HEK293 (cell line): ENCODE results near the gene TPM4.

ENCODE experiments used
- KLF1 ChIP-seq: fragments of 450-650 bp; formaldehyde crosslinking; IDR thresholded peaks from 2 replicates; pipeline ENCODE4 v1.5.1; 2016; ENCODE audit warnings: missing biosample characterization, missing genetic modification characterization
- KLF10 ChIP-seq: fragments of 450-650 bp; IDR thresholded peaks from 2 replicates; pipeline ENCODE4 v1.5.1; 2018; ENCODE audit warnings: missing biosample characterization, mild to moderate bottlenecking, missing genetic modification characterization
- SALL2 ChIP-seq: fragments of 450-650 bp; formaldehyde crosslinking; IDR thresholded peaks from 2 replicates; pipeline ENCODE4 v1.5.0; 2017; ENCODE audit warnings: missing biosample characterization, mild to moderate bottlenecking, missing genetic modification characterization, borderline replicate concordance
- SP2 ChIP-seq: fragments of 450-650 bp; formaldehyde crosslinking; IDR thresholded peaks from 2 replicates; pipeline ENCODE4 v1.5.1; 2016; ENCODE audit warnings: missing biosample characterization, missing genetic modification characterization
- ZBTB20 ChIP-seq: fragments of 450-650 bp; formaldehyde crosslinking; IDR thresholded peaks from 2 replicates; pipeline ENCODE4 v1.5.1; 2016; ENCODE audit warnings: missing biosample characterization, missing genetic modification characterization
- ZBTB8A ChIP-seq: fragments of 450-650 bp; formaldehyde crosslinking; IDR thresholded peaks from 2 replicates; pipeline ENCODE4 v1.5.1; 2016; ENCODE audit warnings: missing biosample characterization, missing genetic modification characterization
- ZEB2 ChIP-seq: fragments of 450-650 bp; formaldehyde crosslinking; IDR thresholded peaks from 2 replicates; pipeline ENCODE4 v1.5.1; 2016; ENCODE audit warnings: missing biosample characterization, missing genetic modification characterization
- ZNF112 ChIP-seq: fragments of 450-650 bp; formaldehyde crosslinking; IDR thresholded peaks from 2 replicates; pipeline ENCODE4 v1.5.0; 2017; ENCODE audit warnings: missing biosample characterization, missing genetic modification characterization
- ZNF121 ChIP-seq: fragments of 450-650 bp; formaldehyde crosslinking; IDR thresholded peaks from 2 replicates; pipeline ENCODE4 v1.5.1; 2016; ENCODE audit warnings: missing biosample characterization, missing genetic modification characterization
- ZNF169 ChIP-seq: fragments of 450-650 bp; formaldehyde crosslinking; IDR thresholded peaks from 2 replicates; pipeline ENCODE4 v1.5.1; 2016; ENCODE audit warnings: missing biosample characterization, missing genetic modification characterization
- ZNF175 ChIP-seq: fragments of 450-650 bp; formaldehyde crosslinking; IDR thresholded peaks from 2 replicates; pipeline ENCODE4 v1.5.1; 2016; ENCODE audit warnings: missing biosample characterization, missing genetic modification characterization
- ZNF341 ChIP-seq: fragments of 450-650 bp; formaldehyde crosslinking; IDR thresholded peaks from 2 replicates; pipeline ENCODE4; 2016; ENCODE audit warnings: low read depth, missing biosample characterization, missing genetic modification characterization
- ZNF366 ChIP-seq: fragments of 450-650 bp; formaldehyde crosslinking; conservative IDR thresholded peaks from 2 replicates; pipeline ENCODE4 v1.5.1; 2016; ENCODE audit warnings: missing biosample characterization, missing genetic modification characterization
- ZNF37A ChIP-seq: fragments of 450-650 bp; IDR thresholded peaks from 2 replicates; pipeline ENCODE4 v1.5.1; 2018; ENCODE audit warnings: missing biosample characterization, missing genetic modification characterization
- ZNF514 ChIP-seq: fragments of 450-650 bp; formaldehyde crosslinking; IDR thresholded peaks from 2 replicates; pipeline ENCODE4 v1.5.1; 2016; ENCODE audit warnings: missing biosample characterization, missing genetic modification characterization
- ZNF521 ChIP-seq: fragments of 450-650 bp; formaldehyde crosslinking; IDR thresholded peaks from 2 replicates; pipeline ENCODE4 v1.5.1; 2017; ENCODE audit warnings: missing biosample characterization, mild to moderate bottlenecking, missing genetic modification characterization
- ZNF529 ChIP-seq: fragments of 450-650 bp; formaldehyde crosslinking; IDR thresholded peaks from 2 replicates; pipeline ENCODE4 v1.5.1; 2017; ENCODE audit warnings: missing genetic modification characterization, missing biosample characterization; ENCODE audit not compliant: insufficient replicate concordance
- ZNF555 ChIP-seq: fragments of 450-650 bp; formaldehyde crosslinking; conservative IDR thresholded peaks from 2 replicates; pipeline ENCODE4 v1.5.1; 2017; ENCODE audit warnings: missing biosample characterization, mild to moderate bottlenecking, missing genetic modification characterization, inconsistent platforms
- ZNF558 ChIP-seq: fragments of 450-650 bp; formaldehyde crosslinking; IDR thresholded peaks from 2 replicates; pipeline ENCODE4 v1.5.1; 2016; ENCODE audit warnings: missing biosample characterization, missing genetic modification characterization
- ZNF561 ChIP-seq: fragments of 450-650 bp; IDR thresholded peaks from 2 replicates; pipeline ENCODE4 v1.5.1; 2018; ENCODE audit warnings: missing biosample characterization, missing genetic modification characterization, borderline replicate concordance
- ZNF658 ChIP-seq: fragments of 450-650 bp; formaldehyde crosslinking; IDR thresholded peaks from 2 replicates; pipeline ENCODE4; 2016; ENCODE audit warnings: missing biosample characterization, missing genetic modification characterization
- ZNF660 ChIP-seq: fragments of 450-650 bp; IDR thresholded peaks from 2 replicates; pipeline ENCODE4 v1.5.1; 2018; ENCODE audit warnings: missing biosample characterization, mild to moderate bottlenecking, missing genetic modification characterization
- ZNF785 ChIP-seq: fragments of 450-650 bp; formaldehyde crosslinking; IDR thresholded peaks from 2 replicates; pipeline ENCODE4 v1.5.1; 2016; ENCODE audit warnings: missing biosample characterization, missing genetic modification characterization
- ZNF843 ChIP-seq: fragments of 450-650 bp; formaldehyde crosslinking; IDR thresholded peaks from 2 replicates; pipeline ENCODE4 v1.5.1; 2016; ENCODE audit warnings: missing biosample characterization, missing genetic modification characterization
- ZSCAN30 ChIP-seq: fragments of 450-650 bp; IDR thresholded peaks from 2 replicates; pipeline ENCODE4 v1.5.1; 2018; ENCODE audit warnings: missing biosample characterization, mild to moderate bottlenecking, missing genetic modification characterization, moderate library complexity
- TF ChIP-seq, protein P1 (sequence below): IDR thresholded peaks from 2 replicates; pipeline ENCODE4 v1.6.1; 2011; ENCODE audit warnings: mild to moderate bottlenecking, low read depth, low read length, borderline replicate concordance
- TF ChIP-seq, protein P2 (sequence below): fragments of 450-650 bp; IDR thresholded peaks from 2 replicates; pipeline ENCODE4 v1.5.1; 2018; ENCODE audit warnings: missing biosample characterization, missing genetic modification characterization
- TF ChIP-seq, protein P3 (sequence below): fragments of 450-650 bp; formaldehyde crosslinking; IDR thresholded peaks from 2 replicates; pipeline ENCODE4 v1.5.1; 2016; ENCODE audit warnings: missing biosample characterization, missing genetic modification characterization
- TF ChIP-seq, protein P4 (sequence below): fragments of 450-650 bp; formaldehyde crosslinking; IDR thresholded peaks from 2 replicates; pipeline ENCODE4 v1.5.1; 2016; ENCODE audit warnings: missing biosample characterization, missing genetic modification characterization, borderline replicate concordance
- TF ChIP-seq, protein P5 (sequence below): fragments of 450-650 bp; formaldehyde crosslinking; IDR thresholded peaks from 2 replicates; pipeline ENCODE4 v1.5.1; 2016; ENCODE audit warnings: missing biosample characterization, missing genetic modification characterization
- TF ChIP-seq, protein P6 (sequence below): fragments of 450-650 bp; formaldehyde crosslinking; IDR thresholded peaks from 2 replicates; pipeline ENCODE4 v1.5.1; 2016; ENCODE audit warnings: missing biosample characterization, missing genetic modification characterization

TPM4 gene

DNA sequence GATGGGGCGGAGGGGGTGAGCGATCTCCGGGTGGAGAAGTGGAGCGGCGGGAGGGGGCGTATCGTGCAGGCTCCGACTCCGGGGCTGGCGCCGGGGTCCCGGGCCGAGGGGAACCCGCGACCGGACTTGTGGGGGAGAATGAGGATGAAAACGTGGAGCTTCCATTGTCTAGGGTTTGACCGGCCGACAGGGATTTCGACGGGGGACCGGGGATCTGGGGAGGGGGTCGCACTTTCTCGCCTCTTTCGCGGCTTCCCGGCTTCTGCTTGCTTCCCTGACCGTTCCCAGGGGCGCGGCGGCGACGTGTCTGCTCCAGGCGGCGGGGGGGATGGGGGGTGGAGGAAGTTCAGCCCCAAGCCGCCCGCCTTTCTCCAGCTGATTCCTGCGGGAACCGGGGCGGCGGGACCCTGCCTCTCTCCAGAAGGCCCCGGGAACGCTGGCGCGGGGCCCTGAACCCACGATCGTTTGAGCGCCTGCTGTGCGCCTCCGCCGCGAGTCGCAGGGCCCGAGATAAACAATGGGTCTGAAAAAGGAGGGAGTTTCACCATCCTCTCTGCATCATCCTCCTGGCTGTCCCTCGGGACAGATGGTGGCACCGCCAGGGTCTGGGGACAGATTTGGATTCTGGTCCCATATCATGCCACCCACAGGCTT is 790 bp downstream of the TPM4 start (continued):
- TF ChIP-seq ZBTB8A (tag by site-specific recombination) (no peak), ZNF529 (tag by site-specific recombination) (no peak), ZNF785 (tag by site-specific recombination) (no peak), ZNF658 (tag by site-specific recombination) (no peak), ZNF37A (tag by site-specific recombination) (no peak), SALL2 (tag by site-specific recombination) (no peak), ZBTB20 (tag by site-specific recombination) (peak; percentile 73), SP2 (tag by site-specific recombination) (peak; percentile 2; the same call in 1 of the 2 replicates), ZNF121 (tag by site-specific recombination) (no peak), ZNF558 (tag by site-specific recombination) (no peak), ZNF660 (no peak), ZSCAN30 (tag by site-specific recombination) (no peak), ZNF514 (no peak), ZEB2 (tag by site-specific recombination) (no peak), ZNF175 (no peak), KLF1 (no peak), ZNF169 (tag by site-specific recombination) (no peak), ZNF561 (tag by site-specific recombination) (no peak), ZNF366 (0 out of 2 replicates have a peak, but pooled peaks have one; percentile 10), ZNF341 (tag by site-specific recombination) (no peak), ZNF112 (no peak), ZNF555 (no peak), ZNF521 (tag by site-specific recombination) (no peak), ZNF843 (tag by site-specific recombination) (no peak), KLF10 (tag by site-specific recombination) (no peak)
- TF ChIP-seq, protein P1, sequence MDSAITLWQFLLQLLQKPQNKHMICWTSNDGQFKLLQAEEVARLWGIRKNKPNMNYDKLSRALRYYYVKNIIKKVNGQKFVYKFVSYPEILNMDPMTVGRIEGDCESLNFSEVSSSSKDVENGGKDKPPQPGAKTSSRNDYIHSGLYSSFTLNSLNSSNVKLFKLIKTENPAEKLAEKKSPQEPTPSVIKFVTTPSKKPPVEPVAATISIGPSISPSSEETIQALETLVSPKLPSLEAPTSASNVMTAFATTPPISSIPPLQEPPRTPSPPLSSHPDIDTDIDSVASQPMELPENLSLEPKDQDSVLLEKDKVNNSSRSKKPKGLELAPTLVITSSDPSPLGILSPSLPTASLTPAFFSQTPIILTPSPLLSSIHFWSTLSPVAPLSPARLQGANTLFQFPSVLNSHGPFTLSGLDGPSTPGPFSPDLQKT = no peak
- TF ChIP-seq, protein P2, sequence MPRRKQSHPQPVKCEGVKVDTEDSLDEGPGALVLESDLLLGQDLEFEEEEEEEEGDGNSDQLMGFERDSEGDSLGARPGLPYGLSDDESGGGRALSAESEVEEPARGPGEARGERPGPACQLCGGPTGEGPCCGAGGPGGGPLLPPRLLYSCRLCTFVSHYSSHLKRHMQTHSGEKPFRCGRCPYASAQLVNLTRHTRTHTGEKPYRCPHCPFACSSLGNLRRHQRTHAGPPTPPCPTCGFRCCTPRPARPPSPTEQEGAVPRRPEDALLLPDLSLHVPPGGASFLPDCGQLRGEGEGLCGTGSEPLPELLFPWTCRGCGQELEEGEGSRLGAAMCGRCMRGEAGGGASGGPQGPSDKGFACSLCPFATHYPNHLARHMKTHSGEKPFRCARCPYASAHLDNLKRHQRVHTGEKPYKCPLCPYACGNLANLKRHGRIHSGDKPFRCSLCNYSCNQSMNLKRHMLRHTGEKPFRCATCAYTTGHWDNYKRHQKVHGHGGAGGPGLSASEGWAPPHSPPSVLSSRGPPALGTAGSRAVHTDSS (tag by site-specific recombination) = peak; percentile 57
- TF ChIP-seq, protein P3, sequence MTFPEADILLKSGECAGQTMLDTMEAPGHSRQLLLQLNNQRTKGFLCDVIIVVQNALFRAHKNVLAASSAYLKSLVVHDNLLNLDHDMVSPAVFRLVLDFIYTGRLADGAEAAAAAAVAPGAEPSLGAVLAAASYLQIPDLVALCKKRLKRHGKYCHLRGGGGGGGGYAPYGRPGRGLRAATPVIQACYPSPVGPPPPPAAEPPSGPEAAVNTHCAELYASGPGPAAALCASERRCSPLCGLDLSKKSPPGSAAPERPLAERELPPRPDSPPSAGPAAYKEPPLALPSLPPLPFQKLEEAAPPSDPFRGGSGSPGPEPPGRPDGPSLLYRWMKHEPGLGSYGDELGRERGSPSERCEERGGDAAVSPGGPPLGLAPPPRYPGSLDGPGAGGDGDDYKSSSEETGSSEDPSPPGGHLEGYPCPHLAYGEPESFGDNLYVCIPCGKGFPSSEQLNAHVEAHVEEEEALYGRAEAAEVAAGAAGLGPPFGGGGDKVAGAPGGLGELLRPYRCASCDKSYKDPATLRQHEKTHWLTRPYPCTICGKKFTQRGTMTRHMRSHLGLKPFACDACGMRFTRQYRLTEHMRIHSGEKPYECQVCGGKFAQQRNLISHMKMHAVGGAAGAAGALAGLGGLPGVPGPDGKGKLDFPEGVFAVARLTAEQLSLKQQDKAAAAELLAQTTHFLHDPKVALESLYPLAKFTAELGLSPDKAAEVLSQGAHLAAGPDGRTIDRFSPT (tag by site-specific recombination) = no peak
- TF ChIP-seq, protein P4, sequence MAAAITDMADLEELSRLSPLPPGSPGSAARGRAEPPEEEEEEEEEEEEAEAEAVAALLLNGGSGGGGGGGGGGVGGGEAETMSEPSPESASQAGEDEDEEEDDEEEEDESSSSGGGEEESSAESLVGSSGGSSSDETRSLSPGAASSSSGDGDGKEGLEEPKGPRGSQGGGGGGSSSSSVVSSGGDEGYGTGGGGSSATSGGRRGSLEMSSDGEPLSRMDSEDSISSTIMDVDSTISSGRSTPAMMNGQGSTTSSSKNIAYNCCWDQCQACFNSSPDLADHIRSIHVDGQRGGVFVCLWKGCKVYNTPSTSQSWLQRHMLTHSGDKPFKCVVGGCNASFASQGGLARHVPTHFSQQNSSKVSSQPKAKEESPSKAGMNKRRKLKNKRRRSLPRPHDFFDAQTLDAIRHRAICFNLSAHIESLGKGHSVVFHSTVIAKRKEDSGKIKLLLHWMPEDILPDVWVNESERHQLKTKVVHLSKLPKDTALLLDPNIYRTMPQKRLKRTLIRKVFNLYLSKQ (tag by site-specific recombination) = no peak
- TF ChIP-seq, protein P5, sequence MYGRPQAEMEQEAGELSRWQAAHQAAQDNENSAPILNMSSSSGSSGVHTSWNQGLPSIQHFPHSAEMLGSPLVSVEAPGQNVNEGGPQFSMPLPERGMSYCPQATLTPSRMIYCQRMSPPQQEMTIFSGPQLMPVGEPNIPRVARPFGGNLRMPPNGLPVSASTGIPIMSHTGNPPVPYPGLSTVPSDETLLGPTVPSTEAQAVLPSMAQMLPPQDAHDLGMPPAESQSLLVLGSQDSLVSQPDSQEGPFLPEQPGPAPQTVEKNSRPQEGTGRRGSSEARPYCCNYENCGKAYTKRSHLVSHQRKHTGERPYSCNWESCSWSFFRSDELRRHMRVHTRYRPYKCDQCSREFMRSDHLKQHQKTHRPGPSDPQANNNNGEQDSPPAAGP (tag by site-specific recombination) = no peak
- TF ChIP-seq, protein P6, sequence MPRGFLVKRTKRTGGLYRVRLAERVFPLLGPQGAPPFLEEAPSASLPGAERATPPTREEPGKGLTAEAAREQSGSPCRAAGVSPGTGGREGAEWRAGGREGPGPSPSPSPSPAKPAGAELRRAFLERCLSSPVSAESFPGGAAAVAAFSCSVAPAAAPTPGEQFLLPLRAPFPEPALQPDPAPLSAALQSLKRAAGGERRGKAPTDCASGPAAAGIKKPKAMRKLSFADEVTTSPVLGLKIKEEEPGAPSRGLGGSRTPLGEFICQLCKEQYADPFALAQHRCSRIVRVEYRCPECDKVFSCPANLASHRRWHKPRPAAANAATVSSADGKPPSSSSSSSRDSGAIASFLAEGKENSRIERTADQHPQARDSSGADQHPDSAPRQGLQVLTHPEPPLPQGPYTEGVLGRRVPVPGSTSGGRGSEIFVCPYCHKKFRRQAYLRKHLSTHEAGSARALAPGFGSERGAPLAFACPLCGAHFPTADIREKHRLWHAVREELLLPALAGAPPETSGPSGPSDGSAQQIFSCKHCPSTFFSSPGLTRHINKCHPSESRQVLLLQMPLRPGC (tag by site-specific recombination) = no peak
